Activated B cell treated with CpG ODN at 0.5 μM for 24 hours (primary cell): ENCODE data around the gene MOB1B. TPM values are rescaled to one million over a fixed set of nuclear protein-coding genes. Genes with fewer than 3 reads are reported as not detected.

Source experiments
- ATAC-seq: fragments of 200-7000 bp; cut with Tn5 transposase; one replicate; pipeline ENCODE4 v1.10.0; 2021; ENCODE audit warnings: low read depth, mild to moderate bottlenecking, moderate library complexity
- CTCF ChIA-PET: fragments of 350-600 bp; sonication (Branson Sonifier 250); formaldehyde crosslinking; loops from one replicate; lab custom pipeline; 2021; ENCODE audit warnings: antibody characterized with exemption; lab: Charles Lee
- POLR2A ChIA-PET: fragments of 350-600 bp; sonication (Branson Sonifier 250); formaldehyde crosslinking; loops from one replicate; lab custom pipeline; 2021; ENCODE audit warnings: antibody characterized with exemption; lab: Charles Lee
- DNase-seq: peaks from one replicate; pipeline ENCODE4 v3.0.0; 2022
- H3K27ac Mint-ChIP-seq: one replicate; pipeline ENCODE4 v1.8.0; 2020; ENCODE audit warnings: mixed read lengths
- H3K27me3 Mint-ChIP-seq: one replicate; pipeline ENCODE4 v1.8.0; 2021; ENCODE audit warnings: mixed read lengths
- H3K36me3 Mint-ChIP-seq: one replicate; pipeline ENCODE4 v1.8.0; 2021; ENCODE audit warnings: low read depth, mixed read lengths
- H3K4me1 Mint-ChIP-seq: one replicate; pipeline ENCODE4 v1.8.0; 2021; ENCODE audit warnings: mixed read lengths
- H3K4me3 Mint-ChIP-seq: one replicate; pipeline ENCODE4 v1.8.0; 2020; ENCODE audit warnings: mild to moderate bottlenecking, mixed read lengths
- H3K9me3 Mint-ChIP-seq: one replicate; pipeline ENCODE4 v1.8.0; 2020; ENCODE audit warnings: mixed read lengths
- intact Hi-C: fragments of 100-400 bp; cut with micrococcal nuclease; formaldehyde crosslinking; loops from one replicate; pipeline ENCODE4 v1.15.1; 2024
- total RNA-seq: library from RNA; stranded (reverse); gene quantifications from 2 replicates; pipeline ENCODE4 v1.2.3, GENCODE V29; 2022
- TF ChIP-seq, protein P1 (sequence below): fragments of 200-600 bp; IDR thresholded peaks from one replicate; pipeline ENCODE4 v1.8.0; 2022; ENCODE audit warnings: antibody characterized with exemption, mild to moderate bottlenecking

The MOB1B gene
- total RNA-seq, 1 donor from 2014 or later: 23.4 TPM

DNA sequence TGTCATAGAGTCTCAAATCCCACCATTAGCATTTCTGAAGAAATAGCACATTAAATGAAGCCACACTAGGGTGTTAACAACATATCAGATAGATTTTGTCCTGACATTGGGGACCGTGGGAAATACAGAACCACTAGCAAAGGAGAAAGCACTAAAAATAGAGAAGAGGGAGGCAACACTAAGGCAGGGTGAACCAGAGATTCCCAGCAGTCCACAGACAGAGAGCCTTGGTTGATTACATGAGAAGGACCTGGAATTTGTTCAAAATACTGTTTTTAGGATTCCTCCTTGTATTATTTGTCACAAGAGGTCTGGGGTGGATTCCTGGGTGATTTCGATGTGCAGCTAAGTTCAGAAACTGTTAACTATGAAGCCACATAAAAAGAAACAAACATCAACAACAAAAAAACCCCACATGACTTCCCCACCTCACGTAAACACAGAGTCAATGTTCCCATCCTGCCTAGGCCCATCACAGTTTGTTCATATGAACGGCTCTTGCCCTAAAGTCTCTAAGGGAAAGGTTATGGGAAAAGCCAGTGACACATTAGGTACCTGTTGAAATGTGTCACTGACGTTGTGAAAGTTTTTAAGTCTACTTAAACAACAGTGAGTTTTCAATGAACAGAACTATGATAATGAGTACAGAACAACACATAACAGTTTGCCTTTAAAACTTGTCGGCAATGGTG is 38.9 kb upstream of the MOB1B start:
- ChIA-PET POLR2A (interaction anchor here (0.6 kb wide), 1 partner anchor 13 kb away, joined by 3 read pairs; no protein-coding TSS in a partner anchor), CTCF (no interaction called here)
- no peaks in the 10 kb centered on the region for H3K9me3 Mint-ChIP-seq
- DNase-seq: no peak
- intact Hi-C loops: no loop called here
- peaks cover 5% of the 10 kb centered on the region for H3K4me1 Mint-ChIP-seq
- no peaks in the 10 kb centered on the region for H3K36me3 Mint-ChIP-seq
- ATAC-seq: no peak
- peak overlapping the region; percentile 36 for H3K27ac Mint-ChIP-seq
- H3K4me3 Mint-ChIP-seq: no peak overlapping the region
- H3K27me3 Mint-ChIP-seq: no peaks in the 10 kb centered on the region
- TF ChIP-seq, protein P1, sequence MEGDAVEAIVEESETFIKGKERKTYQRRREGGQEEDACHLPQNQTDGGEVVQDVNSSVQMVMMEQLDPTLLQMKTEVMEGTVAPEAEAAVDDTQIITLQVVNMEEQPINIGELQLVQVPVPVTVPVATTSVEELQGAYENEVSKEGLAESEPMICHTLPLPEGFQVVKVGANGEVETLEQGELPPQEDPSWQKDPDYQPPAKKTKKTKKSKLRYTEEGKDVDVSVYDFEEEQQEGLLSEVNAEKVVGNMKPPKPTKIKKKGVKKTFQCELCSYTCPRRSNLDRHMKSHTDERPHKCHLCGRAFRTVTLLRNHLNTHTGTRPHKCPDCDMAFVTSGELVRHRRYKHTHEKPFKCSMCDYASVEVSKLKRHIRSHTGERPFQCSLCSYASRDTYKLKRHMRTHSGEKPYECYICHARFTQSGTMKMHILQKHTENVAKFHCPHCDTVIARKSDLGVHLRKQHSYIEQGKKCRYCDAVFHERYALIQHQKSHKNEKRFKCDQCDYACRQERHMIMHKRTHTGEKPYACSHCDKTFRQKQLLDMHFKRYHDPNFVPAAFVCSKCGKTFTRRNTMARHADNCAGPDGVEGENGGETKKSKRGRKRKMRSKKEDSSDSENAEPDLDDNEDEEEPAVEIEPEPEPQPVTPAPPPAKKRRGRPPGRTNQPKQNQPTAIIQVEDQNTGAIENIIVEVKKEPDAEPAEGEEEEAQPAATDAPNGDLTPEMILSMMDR: no peak

GRCh38 chr4:70868778-70869177 is 33.4 kb upstream of the MOB1B start:
- DNase-seq (no peak), ATAC-seq (no peak)
- no peaks in the 10 kb centered on the region for H3K9me3 Mint-ChIP-seq
- no peak overlapping the region for H3K4me3 Mint-ChIP-seq
- no peaks in the 10 kb centered on the region for H3K36me3 Mint-ChIP-seq
- H3K27ac Mint-ChIP-seq: no peak overlapping the region
- intact Hi-C loops: no loop called here
- H3K27me3 Mint-ChIP-seq: no peaks in the 10 kb centered on the region
- TF ChIP-seq, protein P1: no peak
- peaks cover 6% of the 10 kb centered on the region for H3K4me1 Mint-ChIP-seq
- POLR2A ChIA-PET: no interaction called here
- CTCF ChIA-PET: no interaction called here

GRCh38 chr4:70873216-70873615 is 29.0 kb upstream of the MOB1B start:
- CTCF ChIA-PET: no interaction called here
- intact Hi-C loops: no loop called here
- H3K27me3 Mint-ChIP-seq: no peaks in the 10 kb centered on the region
- ATAC-seq (no peak), DNase-seq (no peak)
- TF ChIP-seq, protein P1: no peak
- no peak overlapping the region for H3K4me3 Mint-ChIP-seq
- no peak overlapping the region for H3K27ac Mint-ChIP-seq
- no peaks in the 10 kb centered on the region for H3K9me3 Mint-ChIP-seq
- H3K36me3 Mint-ChIP-seq: no peaks in the 10 kb centered on the region
- POLR2A ChIA-PET: interaction anchor here (1.0 kb wide), 1 partner anchor 30 kb away, joined by 8 read pairs; no protein-coding TSS in a partner anchor
- peaks cover 29% of the 10 kb centered on the region for H3K4me1 Mint-ChIP-seq

DNA sequence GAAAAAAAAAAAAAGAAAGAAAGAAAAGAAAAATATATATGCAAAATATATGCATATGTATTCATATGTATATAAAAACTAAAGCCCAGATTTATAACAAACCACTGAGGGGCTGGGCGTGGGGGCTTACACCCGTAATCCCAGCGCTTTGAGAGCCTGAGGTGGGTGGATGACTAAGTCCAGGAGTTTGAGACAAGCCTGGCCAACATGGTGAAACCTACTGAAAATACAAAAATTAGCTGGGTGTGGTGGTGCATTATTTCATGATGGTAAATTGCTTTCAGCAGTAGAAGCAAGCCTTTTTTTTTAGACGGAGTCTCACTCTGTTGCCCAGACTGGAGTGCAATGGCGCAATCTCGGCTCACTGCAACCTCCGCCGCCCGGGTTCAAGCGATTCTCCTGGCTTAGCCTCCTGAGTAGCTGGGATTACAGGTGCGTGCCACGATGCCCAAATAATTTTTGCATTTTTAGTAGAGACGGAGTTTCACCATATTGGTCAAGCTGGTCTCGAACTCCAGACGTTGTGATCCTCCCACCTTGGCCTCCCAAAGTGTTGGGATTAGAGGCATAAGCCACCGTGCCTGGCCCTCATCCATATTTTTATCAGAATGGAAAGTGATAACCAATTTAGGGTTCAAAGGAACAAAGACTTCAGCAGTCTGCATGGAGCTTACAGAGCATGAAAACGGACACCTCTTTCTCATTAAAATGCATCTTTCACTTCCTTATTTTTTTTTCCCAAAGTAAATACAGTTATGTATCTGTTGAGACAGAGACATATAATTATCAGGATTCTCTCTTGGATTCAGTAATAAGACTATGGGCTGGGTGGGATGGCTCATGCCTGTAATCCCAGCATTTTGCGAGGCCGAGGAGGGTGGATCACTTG is 27.7 kb upstream of the MOB1B start:
- CTCF ChIA-PET: no interaction called here

More for the DNA sequence above, 27.7 kb upstream of the MOB1B start:
- DNase-seq (no peak), ATAC-seq (peak; percentile 91)
- intact Hi-C loops: loop anchor here (1.0 kb wide), 2 partner anchors 28 to 30 kb away; partner anchors contain the start of gene MOB1B
- POLR2A ChIA-PET: interaction anchor here (0.6 to 1.8 kb wide), 11 partner anchors 9 to 170 kb away, joined by 3 to 16 read pairs (median 4); partner anchors contain the start of genes GRSF1 and MOB1B
- H3K9me3 Mint-ChIP-seq: no peaks in the 10 kb centered on the region
- peaks cover 29% of the 10 kb centered on the region for H3K4me1 Mint-ChIP-seq
- no peaks in the 10 kb centered on the region for H3K27me3 Mint-ChIP-seq
- TF ChIP-seq, protein P1: no peak
- peak overlapping the region; percentile 69 for H3K27ac Mint-ChIP-seq
- peak overlapping the region; percentile 71 for H3K4me3 Mint-ChIP-seq
- H3K36me3 Mint-ChIP-seq: no peaks in the 10 kb centered on the region
